ENCODE measurements around the gene KLF12.

The KLF12 gene

GRCh38 chr13:74134221-74134776 lies at the start of gene KLF12:
Gene KLF12 (minus strand): TSS chr13:74134404.
- peak; percentile 83 to 87 for DNase-seq (ENCODE audit: low read depth in 2 of 2)

DNA sequence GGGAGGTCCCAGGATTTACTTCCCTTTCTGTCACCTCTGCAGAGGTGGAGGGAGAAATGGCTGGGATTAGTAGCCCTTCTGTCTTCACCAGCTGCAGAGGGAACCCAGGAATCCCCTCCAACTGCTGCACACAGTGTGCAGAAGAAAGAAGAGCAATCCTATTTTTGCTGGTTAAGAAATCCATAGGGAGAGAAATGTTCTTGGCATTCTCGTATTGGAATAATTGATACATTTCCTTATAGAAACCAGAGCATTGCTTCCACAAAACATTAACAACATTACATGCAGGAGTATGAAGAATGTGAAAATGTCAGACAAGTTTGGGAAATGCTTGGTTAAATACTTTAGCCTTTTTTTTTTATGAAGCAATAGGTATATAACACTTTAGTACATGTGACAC lies 48.3 kb upstream of the KLF12 start:
- DNase-seq (ENCODE audit: low read depth in 2 of 2) = no peak

DNA sequence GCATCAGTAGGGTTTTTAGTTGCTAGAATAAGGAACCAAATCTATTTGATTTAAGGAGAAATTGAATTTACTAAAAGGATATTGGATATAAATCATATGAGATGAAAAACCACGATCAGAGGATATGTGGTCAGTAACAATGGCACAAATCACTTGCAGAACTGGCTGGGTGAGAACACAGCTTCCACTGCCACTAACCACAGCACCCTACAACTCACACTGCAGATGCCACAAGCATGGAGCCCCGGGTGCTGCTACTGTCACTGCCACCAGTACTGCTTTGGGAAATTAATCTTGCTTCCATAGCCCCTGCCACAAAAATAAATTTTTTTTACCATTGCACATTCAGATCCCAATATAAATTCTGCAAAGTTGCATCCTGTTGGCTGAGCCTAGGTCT lies 40.6 kb upstream of the KLF12 start:
- no peak for DNase-seq (ENCODE audit: low read depth in 2 of 2)

DNA sequence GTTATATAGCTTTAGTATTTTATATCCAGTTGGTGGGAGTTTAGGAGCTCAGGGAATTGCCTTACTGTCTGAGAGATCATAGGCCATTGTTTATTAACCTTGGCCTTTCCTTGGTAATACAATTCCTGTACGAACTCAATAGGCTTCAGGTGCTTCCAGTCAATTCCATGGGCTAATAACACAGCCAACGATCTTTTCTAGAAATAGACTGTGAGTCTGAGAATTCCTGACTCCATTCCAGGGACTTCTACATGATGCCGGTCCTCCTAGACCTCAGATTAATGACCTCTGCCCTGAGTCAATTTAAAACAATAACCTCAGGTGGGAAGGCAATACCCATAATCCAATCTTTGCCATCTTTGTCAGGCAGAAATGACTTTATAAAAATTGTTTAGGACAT lies 39.6 kb upstream of the KLF12 start:
- no peak for DNase-seq (ENCODE audit: low read depth in 2 of 2)

DNA sequence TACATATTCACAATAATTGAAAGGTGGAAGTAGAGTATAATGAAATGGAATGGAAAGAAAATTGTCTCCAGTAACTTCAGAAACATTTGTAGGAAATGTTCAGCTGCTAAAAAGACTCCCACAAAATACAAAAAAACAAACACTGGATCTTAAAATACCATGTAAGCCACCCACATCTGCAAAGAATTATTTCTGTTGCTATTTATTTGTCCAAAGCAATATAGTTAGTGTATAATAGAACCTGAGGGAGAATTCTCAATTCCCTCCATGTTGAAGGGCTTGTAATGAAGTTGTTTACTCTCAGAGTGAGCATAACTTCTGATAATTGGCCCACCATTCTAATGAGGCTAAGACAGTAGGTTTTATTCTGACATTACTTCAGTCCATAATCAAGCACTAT lies 37.4 kb upstream of the KLF12 start:
- DNase-seq (ENCODE audit: low read depth in 2 of 2) = no peak

DNA sequence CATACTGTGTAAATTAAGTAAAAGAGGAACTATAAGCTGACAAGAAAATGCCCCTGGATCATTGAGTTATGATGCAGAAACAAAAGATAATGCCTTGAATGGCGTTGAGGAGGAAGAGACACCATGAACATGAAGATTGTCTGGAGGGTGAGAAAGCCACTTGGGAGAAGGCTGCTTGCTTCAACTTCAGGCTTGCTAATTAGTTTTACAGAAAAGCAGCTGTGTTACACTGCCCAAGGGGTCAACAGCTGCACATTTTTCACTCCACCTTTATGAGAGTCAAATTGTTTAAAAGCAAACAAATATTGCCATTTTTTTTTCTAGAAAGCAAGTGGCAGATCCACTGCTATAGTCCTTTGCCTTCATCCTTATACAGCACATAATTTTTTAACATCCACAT lies 35.5 kb upstream of the KLF12 start:
- no peak for DNase-seq (ENCODE audit: low read depth in 2 of 2)

GRCh38 chr13:74168263-74168675 lies 34.1 kb upstream of the KLF12 start:
- DNase-seq (ENCODE audit: low read depth in 2 of 2) = no peak

GRCh38 chr13:74166261-74167004 lies 32.2 kb upstream of the KLF12 start:
- no peak for DNase-seq (ENCODE audit: low read depth in 2 of 2)

DNA sequence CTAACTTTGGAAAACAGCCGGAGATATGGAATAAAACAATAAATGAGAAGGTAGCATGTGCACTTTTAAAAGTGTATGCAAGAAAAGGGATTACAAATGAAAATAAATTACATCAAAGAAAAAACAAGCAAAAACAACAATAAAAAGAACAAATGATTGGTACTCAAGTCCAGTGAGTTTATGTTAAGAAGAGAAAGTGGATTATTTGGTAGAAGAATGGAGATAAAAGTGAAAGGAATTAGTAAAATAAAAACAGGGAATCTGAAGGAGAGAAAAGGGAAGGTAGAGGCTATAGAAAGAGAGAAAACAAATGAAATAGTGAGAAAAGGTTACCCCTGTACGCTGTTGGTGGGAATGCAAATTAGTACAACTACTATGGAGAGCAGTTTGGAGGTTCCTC lies 28.6 kb upstream of the KLF12 start:
- DNase-seq (ENCODE audit: low read depth in 2 of 2) = no peak

DNA sequence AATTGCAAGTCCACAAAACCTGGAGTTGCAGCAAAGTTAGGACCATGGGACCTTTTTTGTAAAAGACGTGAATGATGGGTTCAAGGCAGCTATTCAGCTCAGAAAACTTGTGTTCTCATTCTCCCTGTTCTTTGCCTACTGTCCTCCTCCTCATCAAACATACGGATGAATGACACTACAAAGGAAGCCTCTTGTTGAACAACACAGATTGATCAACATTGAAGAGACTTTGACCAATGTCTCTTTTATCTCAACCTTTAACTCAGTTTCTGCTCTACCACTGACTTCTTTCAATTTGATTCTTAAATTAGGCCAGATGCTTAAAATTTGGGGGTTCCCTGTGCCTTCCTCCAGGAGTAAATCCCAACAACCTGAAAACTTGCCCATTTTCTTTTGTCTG lies 27.9 kb upstream of the KLF12 start:
- no peak for DNase-seq (ENCODE audit: low read depth in 2 of 2)

GRCh38 chr13:74158571-74159352 lies 24.6 kb upstream of the KLF12 start:
- DNase-seq (ENCODE audit: low read depth in 2 of 2) = no peak

DNA sequence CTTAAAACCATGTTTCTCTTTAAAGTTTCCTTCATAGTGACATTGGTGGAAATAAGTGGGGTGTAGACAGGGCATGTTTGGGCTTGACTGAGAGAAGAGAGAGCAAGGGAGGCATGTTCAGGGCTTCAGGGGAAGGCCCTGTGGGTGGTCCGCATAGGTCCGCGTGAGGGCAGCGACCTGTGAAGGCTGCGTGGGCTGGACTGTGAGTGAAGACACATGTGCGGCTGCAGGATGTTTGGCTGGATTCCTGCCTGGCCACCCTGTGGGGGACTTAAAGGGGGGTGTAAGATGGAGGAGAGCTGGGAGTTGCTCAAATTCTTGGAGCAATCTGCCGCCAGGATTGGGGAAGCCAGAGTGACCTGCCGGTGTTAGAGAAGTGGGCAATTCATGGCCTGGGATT lies 23.8 kb upstream of the KLF12 start:
- DNase-seq (ENCODE audit: low read depth in 2 of 2) = no peak

GRCh38 chr13:74154981-74155380 lies 20.8 kb upstream of the KLF12 start:
- DNase-seq (ENCODE audit: low read depth in 2 of 2) = no peak

- DNase-seq (ENCODE audit: low read depth in 2 of 2) = no peak
Observed at GRCh38 chr13:74153316-74153715, 19.1 kb upstream of the KLF12 start.

DNA sequence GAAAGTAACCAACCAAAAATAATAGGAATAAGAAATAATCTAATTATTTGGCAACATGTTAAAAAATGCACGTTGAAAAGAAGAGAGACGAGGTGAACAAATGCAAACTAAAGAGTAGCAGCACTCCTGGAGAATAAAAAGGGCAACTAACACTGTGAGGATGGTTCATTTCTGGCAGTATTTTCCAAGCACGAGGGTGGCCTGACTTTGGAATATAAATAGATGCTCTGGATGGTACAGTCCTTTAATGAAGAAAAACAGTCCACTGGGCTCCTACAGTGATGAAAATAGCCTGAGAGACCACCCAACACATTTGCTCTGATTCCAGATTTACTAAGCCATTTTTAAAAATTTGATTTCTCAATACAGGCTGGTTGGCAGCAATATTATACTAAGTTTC lies 17.7 kb upstream of the KLF12 start:
- no peak for DNase-seq (ENCODE audit: low read depth in 2 of 2)

DNA sequence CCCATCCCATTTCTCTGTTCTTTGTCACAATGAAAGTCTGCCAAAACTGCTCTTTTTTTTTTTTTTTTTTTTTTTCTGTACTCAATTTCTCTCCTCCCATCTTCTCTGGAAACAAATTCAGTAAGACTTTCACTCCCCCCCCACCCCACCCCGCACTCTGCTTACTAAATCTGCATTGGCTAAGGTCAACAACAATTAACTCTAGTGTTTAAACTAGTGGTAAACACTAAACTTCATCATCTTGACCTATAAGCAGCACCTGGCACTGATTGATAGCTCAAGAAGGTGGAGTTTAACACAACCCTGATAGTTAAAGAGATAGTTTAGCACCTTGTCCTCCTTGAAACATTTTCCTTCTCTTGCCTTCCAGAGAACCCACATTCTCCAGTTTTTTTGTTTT lies 14.1 kb upstream of the KLF12 start:
- no peak for DNase-seq (ENCODE audit: low read depth in 2 of 2)

DNA sequence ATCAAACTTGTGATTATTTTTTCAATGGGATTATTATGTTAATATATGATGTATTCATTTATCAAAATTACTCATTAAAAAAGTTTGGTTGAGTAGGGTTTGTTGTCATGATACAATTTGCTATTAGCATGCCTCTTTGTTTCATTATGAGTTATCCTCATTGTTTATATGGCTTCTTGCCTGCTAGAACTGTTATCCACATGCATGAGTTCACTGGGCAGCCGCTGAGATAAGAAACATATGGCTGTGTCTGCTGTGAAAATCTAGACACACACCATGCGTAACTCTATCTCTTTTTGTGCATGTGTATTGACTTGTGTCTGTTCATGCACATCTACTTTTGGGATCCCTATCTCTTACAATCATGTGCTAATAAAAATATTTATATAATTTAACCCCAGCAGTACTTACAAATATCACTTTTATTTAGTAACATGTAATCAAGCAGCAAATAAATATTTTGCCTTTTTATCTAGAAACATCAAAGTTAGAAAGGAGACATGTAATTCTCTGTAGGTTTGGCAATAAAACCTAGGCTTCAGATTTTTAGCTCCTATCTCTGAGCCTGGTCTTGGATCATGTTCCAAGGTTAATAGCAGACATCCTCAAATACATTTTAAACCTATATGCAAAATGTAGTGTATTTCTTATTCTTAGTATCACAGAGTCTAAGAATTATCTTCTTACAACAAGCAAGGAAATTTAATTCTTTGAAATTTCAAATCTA lies 11.2 kb upstream of the KLF12 start:
- DNase-seq (ENCODE audit: low read depth in 2 of 2) = no peak

GRCh38 chr13:74144269-74144668 lies 10.1 kb upstream of the KLF12 start:
- DNase-seq (ENCODE audit: low read depth in 2 of 2) = no peak

DNA sequence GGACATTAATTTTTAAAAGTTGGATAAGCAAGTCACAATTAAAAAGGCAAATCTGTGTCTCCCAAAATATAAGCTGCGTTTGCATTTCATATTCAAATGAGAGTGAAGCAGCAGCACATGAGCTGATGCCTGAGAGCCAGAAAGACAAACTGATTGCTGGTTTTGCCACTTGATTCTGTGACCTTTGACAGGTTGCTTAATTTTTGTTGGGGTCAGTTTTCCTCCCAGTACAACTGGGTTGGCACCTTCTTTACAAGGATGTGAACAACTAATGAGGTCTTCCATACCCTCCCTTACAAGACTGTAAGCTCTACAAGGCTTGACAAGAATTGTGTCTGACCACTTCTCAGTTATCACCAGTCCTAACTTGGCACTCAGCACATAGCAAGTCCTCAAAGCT lies 8.1 kb upstream of the KLF12 start:
- DNase-seq (ENCODE audit: low read depth in 2 of 2) = no peak

DNA sequence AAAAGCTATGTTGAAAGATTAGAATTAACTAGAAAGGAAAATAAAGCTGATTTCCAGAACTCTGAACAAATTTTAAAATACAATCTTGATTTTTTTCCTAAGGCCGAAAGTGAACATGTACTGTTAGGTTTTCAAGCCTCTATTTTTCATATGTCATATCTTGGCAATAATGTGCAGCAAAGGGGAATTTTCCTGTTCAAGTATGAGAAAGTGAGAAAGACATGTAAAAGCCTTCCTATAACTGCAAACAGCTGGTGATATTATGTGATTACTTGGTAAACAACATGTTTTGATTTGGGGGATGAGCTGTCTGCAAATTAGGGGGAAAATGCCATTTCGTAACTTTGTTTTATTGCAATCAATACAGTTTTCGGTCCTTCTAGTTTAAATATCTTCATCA lies 4.0 kb upstream of the KLF12 start:
- no peak for DNase-seq (ENCODE audit: low read depth in 2 of 2)

- DNase-seq (ENCODE audit: low read depth in 2 of 2) = no peak
Observed at GRCh38 chr13:74136084-74136658, 2.0 kb upstream of the KLF12 start.
